Activated CD8-positive, alpha-beta memory T cell treated with anti-CD3 and anti-CD28 coated beads for 36 hours (primary cell): ENCODE data around the gene SCN8A. TPM values are rescaled to one million over a fixed set of nuclear protein-coding genes. Genes with fewer than 3 reads are reported as not detected.

Source experiments
- CTCF ChIA-PET: fragments of 350-600 bp; sonication (Branson Sonifier 250); formaldehyde crosslinking; loops from one replicate; lab custom pipeline; 2021; ENCODE audit warnings: antibody characterized with exemption; lab: Charles Lee
- POLR2A ChIA-PET: fragments of 350-600 bp; sonication (Branson Sonifier 250); formaldehyde crosslinking; loops from one replicate; lab custom pipeline; 2021; ENCODE audit warnings: antibody characterized with exemption; lab: Charles Lee
- total RNA-seq, 2 experiments: library from RNA; stranded (reverse); gene quantifications; one replicate each; pipeline ENCODE4 v1.2.3, GENCODE V29; 2021

Gene SCN8A
- total RNA-seq, 2 experiments from 2014 or later: 1.1 to 1.3 TPM

DNA sequence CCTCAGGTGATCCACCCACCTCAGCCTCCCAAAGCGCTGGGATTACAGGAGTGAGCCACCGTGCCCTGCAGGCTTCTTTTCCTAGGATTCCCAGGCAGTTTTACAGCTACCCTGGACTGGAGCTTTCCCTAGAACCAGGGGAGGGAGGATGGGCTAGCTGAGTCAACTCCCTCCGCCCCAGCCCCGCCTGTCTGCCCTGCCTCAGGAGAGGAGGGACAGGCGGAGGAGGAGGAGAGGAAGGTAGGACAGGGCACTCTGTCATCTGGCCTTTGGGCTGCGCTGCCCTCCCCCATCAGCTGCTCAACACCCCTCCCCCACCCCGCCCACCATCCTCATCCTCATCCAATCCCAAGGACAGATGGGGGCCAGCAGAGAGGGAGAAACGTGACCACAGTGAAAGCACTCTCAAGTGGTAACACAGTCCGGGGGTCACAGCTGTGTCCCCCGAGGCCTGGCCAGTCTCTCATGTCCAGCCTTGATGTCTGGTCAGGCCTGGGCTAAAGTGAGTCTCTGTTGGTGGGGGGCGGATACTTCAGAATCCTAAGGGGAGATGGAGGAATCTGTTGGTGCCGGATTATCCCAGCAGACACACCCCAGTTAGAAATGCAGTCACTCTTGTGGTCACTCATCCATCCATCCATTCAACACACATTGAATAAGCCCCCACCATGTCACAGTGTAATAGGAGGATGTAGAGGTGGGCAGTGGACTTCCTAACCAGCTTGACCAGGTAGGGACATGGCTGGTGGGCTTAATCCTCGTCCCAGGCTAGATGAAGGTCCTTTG is 245.2 kb downstream of the SCN8A start:
- ChIA-PET POLR2A (no interaction called here), CTCF (no interaction called here)

DNA sequence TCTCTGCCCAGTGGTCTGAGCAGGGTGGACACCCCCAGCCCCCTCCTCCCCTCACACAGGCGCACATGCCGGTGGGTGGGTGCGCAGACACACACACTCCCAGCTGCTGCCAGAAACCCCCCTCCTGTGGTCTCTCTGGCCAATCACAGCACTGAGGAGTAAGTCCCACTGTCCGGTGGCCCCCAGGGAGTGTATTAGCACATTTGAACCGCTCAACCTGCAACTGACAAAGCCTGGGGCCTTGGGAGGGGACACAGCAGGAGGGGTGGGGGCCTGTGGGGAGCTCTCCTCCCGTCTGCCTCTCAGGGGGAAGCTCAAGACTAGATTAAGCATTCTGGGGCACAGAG is 245.8 kb downstream of the SCN8A start:
- CTCF ChIA-PET: interaction anchor here (1.2 to 1.3 kb wide), 2 partner anchors 9 to 17 kb away, joined by 3 read pairs; no protein-coding TSS in a partner anchor

GRCh38 chr12:51837286-51837685 is 246.3 kb downstream of the SCN8A start:
- ChIA-PET POLR2A (no interaction called here), CTCF (interaction anchor here (1.2 to 1.3 kb wide), 2 partner anchors 9 to 18 kb away, joined by 3 read pairs; no protein-coding TSS in a partner anchor)

More for the DNA sequence above, 245.8 kb downstream of the SCN8A start:
- POLR2A ChIA-PET: no interaction called here

DNA sequence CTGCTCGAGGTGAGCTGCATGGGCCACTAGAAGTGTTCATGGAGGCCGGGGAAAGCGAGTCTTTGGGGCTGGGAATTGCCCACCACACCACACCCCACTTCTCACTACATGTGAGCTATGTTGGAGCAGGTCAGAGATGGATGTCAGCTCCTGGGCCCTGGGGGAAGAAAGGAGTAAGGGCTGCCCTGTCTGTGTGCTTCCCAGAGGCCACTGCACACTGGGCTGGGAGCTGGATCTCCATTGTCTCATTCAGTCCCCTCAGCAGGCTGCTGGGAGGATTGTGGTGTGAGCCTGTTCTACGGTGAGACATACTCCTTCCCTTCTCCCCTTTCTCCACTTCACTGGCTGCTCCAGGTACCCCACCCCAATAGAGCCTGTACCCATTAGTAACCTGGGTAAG is 247.0 kb downstream of the SCN8A start:
- ChIA-PET CTCF (interaction anchor here (1.3 kb wide), 1 partner anchor 19 kb away, joined by 3 read pairs; no protein-coding TSS in a partner anchor), POLR2A (no interaction called here)

DNA sequence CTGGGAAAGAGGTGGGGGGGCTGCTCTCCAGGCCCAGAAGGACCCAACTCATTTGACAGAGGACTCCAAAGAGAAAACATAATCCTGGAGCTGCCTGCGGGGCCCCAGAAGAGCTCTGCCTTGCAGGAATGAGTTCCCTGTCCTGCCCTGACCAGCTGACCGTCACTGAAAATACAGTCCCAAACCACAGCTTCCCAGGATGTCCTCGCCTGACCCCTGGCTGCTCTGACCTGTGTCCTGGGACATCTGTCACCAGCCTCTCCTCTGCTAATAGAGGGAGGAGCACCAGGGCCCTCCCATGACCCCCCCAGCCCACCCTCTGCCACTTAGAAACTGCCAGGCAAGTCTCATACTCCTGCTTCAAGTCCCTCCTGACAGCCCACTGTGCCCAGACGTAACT is 247.7 kb downstream of the SCN8A start:
- POLR2A ChIA-PET: no interaction called here
- CTCF ChIA-PET: no interaction called here

DNA sequence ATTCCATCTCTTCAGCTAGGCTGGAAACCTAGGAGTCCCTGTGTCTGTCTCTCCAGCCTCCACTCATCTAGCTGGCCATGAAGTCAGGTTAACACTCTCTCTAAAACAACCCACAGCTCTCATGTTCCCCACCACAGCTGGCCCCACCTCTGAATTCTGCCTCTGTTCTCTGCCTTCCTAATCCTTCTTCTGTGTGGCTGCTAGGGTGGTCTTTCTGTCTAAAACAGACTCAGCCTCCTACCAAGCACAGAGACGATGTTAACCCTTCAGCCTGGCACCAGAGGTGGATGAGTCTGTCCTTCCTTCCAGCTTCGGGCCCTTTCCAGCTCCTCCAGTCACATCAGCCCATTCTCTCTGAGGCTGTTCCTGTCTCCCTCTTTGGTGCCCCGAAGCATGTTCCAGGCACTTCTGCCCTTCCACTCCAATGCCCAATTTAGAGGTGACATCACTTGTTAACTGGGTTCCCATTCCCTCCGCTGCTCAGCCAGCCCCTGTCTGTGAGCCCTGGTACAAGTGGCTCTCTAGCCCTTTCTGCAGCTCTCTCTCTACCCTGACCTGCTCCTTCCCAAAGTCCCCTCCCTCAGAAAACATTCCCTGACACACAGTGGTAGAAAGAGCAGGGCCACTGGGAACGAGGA is 248.4 kb downstream of the SCN8A start:
- CTCF ChIA-PET: no interaction called here
- POLR2A ChIA-PET: no interaction called here

DNA sequence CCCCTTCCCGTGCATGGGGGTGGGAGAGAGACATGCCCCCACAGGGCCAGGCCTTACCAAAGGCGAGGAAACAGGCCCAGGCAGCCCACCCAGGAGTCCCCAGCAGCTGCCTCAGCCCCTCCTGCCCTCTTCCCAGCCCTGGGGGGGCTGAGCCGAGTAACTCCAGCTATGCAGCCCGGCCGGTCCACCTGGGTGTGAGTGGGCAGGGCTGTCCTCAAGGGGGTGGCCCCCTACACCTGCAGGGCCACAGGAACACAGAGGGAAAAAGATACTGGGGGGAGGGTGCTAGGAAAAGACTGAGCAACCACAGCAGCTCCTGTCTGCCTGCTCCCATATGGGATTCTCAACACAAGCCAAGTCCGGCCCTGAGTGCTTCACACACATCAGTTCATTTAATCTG is 249.9 kb downstream of the SCN8A start:
- POLR2A ChIA-PET: no interaction called here
- CTCF ChIA-PET: interaction anchor here (1.3 kb wide), 1 partner anchor 10 kb away, joined by 5 read pairs; no protein-coding TSS in a partner anchor

DNA sequence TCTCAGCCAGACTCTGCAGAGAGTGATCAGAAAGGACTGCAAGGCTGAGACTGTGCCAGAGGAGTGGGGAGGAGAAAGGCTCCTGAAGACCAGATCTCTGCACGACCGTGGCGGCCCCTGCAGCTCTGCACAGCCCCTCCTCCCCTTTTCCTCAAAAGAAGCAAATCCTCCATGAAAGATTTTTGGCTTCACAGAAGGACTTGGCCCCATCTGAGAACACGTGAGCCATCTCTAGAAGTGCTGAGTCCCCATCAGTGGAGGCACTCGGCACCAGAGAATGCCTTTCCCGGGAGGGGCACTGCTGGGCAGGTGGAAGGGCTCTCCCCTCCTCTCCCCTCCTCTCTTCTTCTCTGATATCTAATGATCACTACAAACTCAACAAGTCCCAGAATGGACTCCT is 250.7 kb downstream of the SCN8A start:
- CTCF ChIA-PET: interaction anchor here (1.3 kb wide), 1 partner anchor 11 kb away, joined by 5 read pairs; no protein-coding TSS in a partner anchor
- POLR2A ChIA-PET: no interaction called here

DNA sequence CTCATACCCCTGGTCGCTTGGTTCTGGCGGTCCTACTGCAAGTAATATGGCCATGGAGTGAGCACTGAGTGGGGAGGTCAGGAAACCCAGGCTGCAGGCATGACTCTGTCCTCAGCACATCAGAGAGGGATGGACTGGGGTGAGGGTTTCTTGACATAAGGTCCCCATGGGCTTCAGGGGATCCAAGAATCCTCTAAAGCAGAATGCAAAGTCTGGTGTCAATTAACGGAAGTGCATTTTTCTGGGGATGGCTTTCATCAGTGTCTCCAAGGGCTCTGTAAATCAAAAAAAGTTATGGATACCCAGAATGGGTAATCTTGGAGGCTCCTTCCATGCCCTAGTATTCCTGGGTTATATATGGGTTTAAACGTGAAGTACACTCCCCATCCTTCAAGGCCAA is 253.8 kb downstream of the SCN8A start:
- POLR2A ChIA-PET: no interaction called here
- CTCF ChIA-PET: interaction anchor here (0.9 kb wide), 1 partner anchor 31 kb away, joined by 3 read pairs; no protein-coding TSS in a partner anchor

DNA sequence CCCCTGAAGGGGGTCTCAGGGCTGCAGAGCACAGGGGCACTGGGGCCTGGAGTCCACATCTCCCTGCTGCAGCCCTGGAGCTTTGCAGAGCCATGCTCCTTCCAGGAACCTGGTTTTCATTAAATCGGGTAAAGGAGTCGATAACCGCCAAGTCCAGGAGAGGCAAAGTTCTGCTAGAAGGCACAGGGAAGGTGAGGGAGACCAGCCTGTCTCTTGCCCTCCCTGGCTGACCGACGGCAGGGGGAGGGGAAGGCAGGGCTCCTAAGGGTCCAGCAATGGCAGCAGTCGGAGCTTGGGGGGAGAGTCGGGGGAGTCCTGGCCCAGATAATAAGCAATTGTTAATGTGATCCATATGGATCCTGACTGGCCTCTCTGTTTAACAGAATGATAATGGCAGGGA is 254.4 kb downstream of the SCN8A start:
- ChIA-PET CTCF (interaction anchor here (0.9 to 2.2 kb wide), 2 partner anchors 30 to 32 kb away, joined by 3 to 7 read pairs; no protein-coding TSS in a partner anchor), POLR2A (no interaction called here)

- POLR2A ChIA-PET: no interaction called here
- CTCF ChIA-PET: interaction anchor here (2.2 kb wide), 1 partner anchor 29 kb away, joined by 7 read pairs; no protein-coding TSS in a partner anchor
Measured at GRCh38 chr12:51846271-51846691, 255.2 kb downstream of the SCN8A start.

DNA sequence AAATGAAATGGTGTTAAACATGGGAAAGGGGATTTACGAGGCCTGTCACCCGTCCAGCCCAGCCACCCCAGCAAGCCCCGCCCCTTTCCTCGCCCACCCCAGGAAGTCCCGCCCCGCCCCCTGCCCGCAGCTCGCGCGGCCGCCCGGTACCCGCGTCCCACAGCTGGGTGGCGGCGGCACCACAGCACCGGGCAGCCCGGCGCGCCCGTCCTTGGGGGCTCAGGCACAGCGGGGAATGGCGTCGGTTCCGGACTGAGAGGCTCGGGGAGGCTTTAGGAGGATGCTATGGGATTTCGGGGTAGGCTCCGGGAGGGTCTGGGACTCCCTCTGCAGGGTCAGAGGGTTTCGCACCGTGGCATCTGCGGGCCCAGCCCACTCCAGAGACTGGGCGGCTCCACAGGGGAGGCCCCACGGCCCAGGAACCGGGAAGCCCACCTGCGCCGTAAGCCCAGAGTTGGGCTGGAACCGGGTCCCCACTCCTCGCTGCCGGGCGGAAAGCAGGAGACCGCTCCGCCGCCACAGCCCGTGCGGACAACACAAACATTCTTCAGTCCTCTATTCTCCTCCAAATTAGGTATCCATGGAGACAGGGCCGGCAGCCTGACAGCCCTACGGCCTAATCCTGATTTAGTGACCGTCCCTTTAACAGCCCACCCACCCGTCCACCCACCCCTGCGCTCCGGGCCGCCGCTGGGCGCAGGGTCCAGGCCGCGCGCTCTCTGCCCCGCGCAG is 256.0 kb downstream of the SCN8A start:
- ChIA-PET POLR2A (no interaction called here), CTCF (interaction anchor here (2.2 kb wide), 1 partner anchor 28 kb away, joined by 7 read pairs; no protein-coding TSS in a partner anchor)

GRCh38 chr12:51847643-51848325 is 256.8 kb downstream of the SCN8A start:
- CTCF ChIA-PET: no interaction called here
- POLR2A ChIA-PET: no interaction called here

- CTCF ChIA-PET: no interaction called here
- POLR2A ChIA-PET: no interaction called here
Measured at GRCh38 chr12:51848326-51848727, 257.3 kb downstream of the SCN8A start, which contains the start of gene FIGNL2. Gene FIGNL2, minus strand, starts transcription at chr12:51848718. Its CDS starts 26,305 bp downstream, at chr12:51822413.

- ChIA-PET POLR2A (no interaction called here), CTCF (interaction anchor here (0.5 kb wide), 1 partner anchor 134 kb away, joined by 3 read pairs; no protein-coding TSS in a partner anchor)
Measured at GRCh38 chr12:51848841-51849735, 258.1 kb downstream of the SCN8A start.

- ChIA-PET CTCF (no interaction called here), POLR2A (no interaction called here)
Measured at GRCh38 chr12:51850081-51850964, 259.3 kb downstream of the SCN8A start.

GRCh38 chr12:51850965-51851299 is 259.9 kb downstream of the SCN8A start:
- CTCF ChIA-PET: interaction anchor here (0.7 kb wide), 1 partner anchor 19 kb away, joined by 11 read pairs; no protein-coding TSS in a partner anchor
- POLR2A ChIA-PET: no interaction called here
